Sigmoid colon (tissue), 4 donors: ENCODE data around the gene BCAS1.

Experiments used
- EP300 ChIP-seq, 4 donors: sonication (generic); formaldehyde crosslinking; IDR thresholded peaks; one replicate each; pipeline ENCODE4 v1.6.1; 2017; ENCODE audit warnings: antibody characterized with exemption in 4 of 4
- POLR2A ChIP-seq, 2 donors: fragments of 450-650 bp; IDR thresholded peaks; one replicate each; pipeline ENCODE4 v1.6.1; 2016; ENCODE audit warnings: antibody characterized with exemption in 2 of 2, mild to moderate bottlenecking in 2 of 2, moderate library complexity in 2 of 2
- POLR2AphosphoS5 ChIP-seq, 4 donors: sonication (generic); formaldehyde crosslinking; IDR thresholded peaks; one replicate each; pipeline ENCODE4 v1.6.1; 2017; ENCODE audit warnings: antibody characterized with exemption in 4 of 4
- TF ChIP-seq, protein P1 (sequence below), 4 experiments: fragments of 450-650 bp in 3 of 4; fragments of 200-600 bp in 1 of 4; IDR thresholded peaks; one replicate each; pipeline ENCODE4 v1.5.1; 2016 to 2019; ENCODE audit warnings: antibody characterized with exemption in 4 of 4, mild to moderate bottlenecking in 3 of 4, moderate library complexity in 2 of 4

GRCh38 chr20:54000262-54000661 is 70.1 kb downstream of the BCAS1 start:
- TF ChIP-seq POLR2A (IDR thresholded peaks at IDR 0.05) (no peak), EP300 (IDR thresholded peaks at IDR 0.05) (no peak), POLR2AphosphoS5 (IDR thresholded peaks at IDR 0.05) (no peak)
- TF ChIP-seq, protein P1, sequence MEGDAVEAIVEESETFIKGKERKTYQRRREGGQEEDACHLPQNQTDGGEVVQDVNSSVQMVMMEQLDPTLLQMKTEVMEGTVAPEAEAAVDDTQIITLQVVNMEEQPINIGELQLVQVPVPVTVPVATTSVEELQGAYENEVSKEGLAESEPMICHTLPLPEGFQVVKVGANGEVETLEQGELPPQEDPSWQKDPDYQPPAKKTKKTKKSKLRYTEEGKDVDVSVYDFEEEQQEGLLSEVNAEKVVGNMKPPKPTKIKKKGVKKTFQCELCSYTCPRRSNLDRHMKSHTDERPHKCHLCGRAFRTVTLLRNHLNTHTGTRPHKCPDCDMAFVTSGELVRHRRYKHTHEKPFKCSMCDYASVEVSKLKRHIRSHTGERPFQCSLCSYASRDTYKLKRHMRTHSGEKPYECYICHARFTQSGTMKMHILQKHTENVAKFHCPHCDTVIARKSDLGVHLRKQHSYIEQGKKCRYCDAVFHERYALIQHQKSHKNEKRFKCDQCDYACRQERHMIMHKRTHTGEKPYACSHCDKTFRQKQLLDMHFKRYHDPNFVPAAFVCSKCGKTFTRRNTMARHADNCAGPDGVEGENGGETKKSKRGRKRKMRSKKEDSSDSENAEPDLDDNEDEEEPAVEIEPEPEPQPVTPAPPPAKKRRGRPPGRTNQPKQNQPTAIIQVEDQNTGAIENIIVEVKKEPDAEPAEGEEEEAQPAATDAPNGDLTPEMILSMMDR (IDR thresholded peaks at IDR 0.05), result no peak
